Endothelial cell of umbilical vein (primary cell): Measurements from ENCODE around the gene GATAD1. TPM values are rescaled to one million over a fixed set of nuclear protein-coding genes. Genes with fewer than 3 reads are reported as not detected.

Experiments used
- BruUV-seq: library from RNA; stranded (reverse); fragments of 400-500 nt; replicated peaks from 2 replicates; lab custom pipeline; 2021; lab: Mats Ljungman, UMichigan
- CTCF ChIA-PET: fragments of 300-600, 350-600 bp; sonication (Branson Sonifier 250); formaldehyde crosslinking; loops from one replicate; lab custom pipeline; 2021; ENCODE audit warnings: antibody characterized with exemption, inconsistent platforms; lab: Charles Lee
- POLR2A ChIA-PET: fragments of 300-600, 350-600 bp; sonication (Branson Sonifier 250); formaldehyde crosslinking; loops from one replicate; lab custom pipeline; 2021; ENCODE audit warnings: antibody characterized with exemption, inconsistent platforms; lab: Charles Lee
- DNase-seq: peaks from one replicate; pipeline ENCODE4 v3.0.0-alpha.2; 2011; ENCODE audit warnings: low read depth, low spot score
- FAIRE-seq: peaks from 2 replicates; lab custom pipeline; 2011; peaks lifted over from hg19 to GRCh38; lab: Jason Lieb, UNC
- H2AFZ ChIP-seq: 2 replicates; pipeline ENCODE4 v1.6.0; 2012; ENCODE audit warnings: low read depth, low read length, control low read depth, inconsistent platforms
- H3K27ac ChIP-seq: 2 replicates; pipeline ENCODE4 v1.5.1; 2011; ENCODE audit warnings: low read depth, mild to moderate bottlenecking, control low read depth, low read length, moderate library complexity; ENCODE audit not compliant: insufficient read depth
- H3K27me3 ChIP-seq, 2 experiments: 2 replicates each; pipeline versions ENCODE4 v1.6.0 to v1.6.1; 2011; ENCODE audit warnings: low read length in 2 of 2, mixed read lengths in 1 of 2; ENCODE audit not compliant: control insufficient read depth in 2 of 2, insufficient read depth in 2 of 2
- H3K36me3 ChIP-seq, 2 experiments: 2 replicates in 1 of 2; 3 replicates in 1 of 2; pipeline ENCODE4 v1.5.1; 2011; ENCODE audit warnings: low read length in 2 of 2, mild to moderate bottlenecking in 1 of 2, moderate library complexity in 1 of 2; ENCODE audit not compliant: control insufficient read depth in 2 of 2, insufficient read depth in 2 of 2; ENCODE audit errors: extremely low read depth in 1 of 2
- H3K4me1 ChIP-seq: 3 replicates; pipeline ENCODE4 v1.5.1; 2011; ENCODE audit warnings: mild to moderate bottlenecking, low read length; ENCODE audit not compliant: control insufficient read depth, insufficient read depth; ENCODE audit errors: extremely low read depth
- H3K4me2 ChIP-seq: 2 replicates; pipeline ENCODE4 v1.6.1; 2011; ENCODE audit warnings: low read length, control low read depth, mixed read lengths; ENCODE audit not compliant: insufficient read depth
- H3K4me3 ChIP-seq, 3 experiments: fragments of 200-600 bp in 1 of 3; sonication (generic), shearing (Covaris generic) in 1 of 3; replicated peaks in 1 of 3; 2 replicates each; pipeline ENCODE4 v1.5.1; 2011 to 2016; ENCODE audit warnings: control low read depth in 3 of 3, low read length in 3 of 3, mild to moderate bottlenecking in 2 of 3, inconsistent platforms in 1 of 3, low read depth in 1 of 3, moderate library complexity in 1 of 3; ENCODE audit not compliant: insufficient read depth in 1 of 3
- H3K79me2 ChIP-seq: 2 replicates; pipeline ENCODE4 v1.6.0; 2012; ENCODE audit warnings: low read length, inconsistent platforms; ENCODE audit not compliant: control insufficient read depth, insufficient read depth
- H3K9ac ChIP-seq: replicated peaks from 2 replicates; pipeline ENCODE3; 2011; ENCODE audit warnings: low read length, control low read depth; ENCODE audit not compliant: insufficient read depth; ENCODE audit errors: extremely low read depth
- H3K9me1 ChIP-seq: replicated peaks from 3 replicates; pipeline ENCODE4 v1.6.0; 2011; ENCODE audit warnings: mild to moderate bottlenecking, low read length; ENCODE audit not compliant: control insufficient read depth, insufficient read depth; ENCODE audit errors: extremely low read depth
- H3K9me3 ChIP-seq: replicated peaks from 2 replicates; pipeline ENCODE4 v1.5.1; 2012; ENCODE audit warnings: low read length, inconsistent platforms; ENCODE audit not compliant: control insufficient read depth, insufficient read depth
- H4K20me1 ChIP-seq: replicated peaks from 2 replicates; pipeline ENCODE3; 2011; ENCODE audit warnings: mild to moderate bottlenecking, low read length; ENCODE audit not compliant: control insufficient read depth, insufficient read depth; ENCODE audit errors: extremely low read depth
- CTCF ChIP-seq, 2 donors: IDR thresholded peaks; 1 replicate in 1 of 2; 2 replicates in 1 of 2; pipeline ENCODE4 v1.5.1; 2011; ENCODE audit warnings: low read length in 2 of 2, mild to moderate bottlenecking in 2 of 2, moderate library complexity in 2 of 2, control low read depth in 1 of 2, inconsistent platforms in 1 of 2, low read depth in 1 of 2; ENCODE audit not compliant: insufficient read depth in 1 of 2; ENCODE audit errors: extremely low read depth in 1 of 2
- EZH2 ChIP-seq: IDR thresholded peaks from 2 replicates; pipeline ENCODE4 v1.6.1; 2012; ENCODE audit warnings: borderline replicate concordance, low read depth, mild to moderate bottlenecking, moderate library complexity, low read length, inconsistent platforms; ENCODE audit not compliant: severe bottlenecking
- FOS ChIP-seq: IDR thresholded peaks from 2 replicates; pipeline ENCODE4 v1.6.1; 2011; ENCODE audit warnings: mild to moderate bottlenecking, low read length, moderate library complexity, borderline replicate concordance; ENCODE audit not compliant: insufficient read depth
- GATA2 ChIP-seq: IDR thresholded peaks from 2 replicates; pipeline ENCODE4 v1.7.0; 2011; ENCODE audit warnings: low read depth, mild to moderate bottlenecking, moderate library complexity, mixed read lengths, low read length; ENCODE audit not compliant: insufficient read length, insufficient read depth
- JUN ChIP-seq: IDR thresholded peaks from 2 replicates; pipeline ENCODE4 v1.6.1; 2011; ENCODE audit warnings: borderline replicate concordance, low read depth; ENCODE audit not compliant: insufficient read length, insufficient read depth
- MYC ChIP-seq: IDR thresholded peaks from one replicate; pipeline ENCODE4 v1.6.1; 2011; ENCODE audit warnings: mild to moderate bottlenecking, low read depth, low read length
- POLR2A ChIP-seq: IDR thresholded peaks from 2 replicates; pipeline ENCODE4 v1.6.1; 2012; ENCODE audit warnings: low read depth, mild to moderate bottlenecking, control low read depth, low read length
- POLR2AphosphoS5 ChIP-seq: IDR thresholded peaks from 2 replicates; pipeline ENCODE4 v1.6.1; 2012; ENCODE audit warnings: low read depth, mild to moderate bottlenecking, control low read depth, low read length, moderate library complexity; ENCODE audit not compliant: insufficient read depth
- dilution Hi-C: fragments of 300-500 bp; cut with MboI; formaldehyde crosslinking; loops from one replicate; pipeline ENCODE4 v1.15.0; 2019; ENCODE audit warnings: low sequenced_read_pairs; ENCODE audit not compliant: extremely low pct_ligation_motif_present
- intact Hi-C: fragments of 100-400 bp; cut with micrococcal nuclease; formaldehyde crosslinking; loops from one replicate; pipeline ENCODE4 v1.10.0; 2022
- polyA plus RNA-seq, 4 experiments: library from polyadenylated mRNA; depleted of rRNA in 3 of 4; stranded (reverse) in 3 of 4; unstranded in 1 of 4; fragments of >200 nt; gene quantifications; 2 replicates each; pipeline versions ENCODE4 v1.2.1 to v1.2.3, GENCODE V29; 2011 to 2012; ENCODE audit warnings: missing spikeins in 1 of 4
- total RNA-seq: library from RNA; stranded (reverse); gene quantifications from 2 replicates; pipeline ENCODE4 v1.2.3, GENCODE V29; 2021

The GATAD1 gene
- total and polyA plus RNA-seq, 2 donors (not counting 3 experiments of a cell fraction or from before 2014, with no cell fraction given), result 13.7 to 28.9 TPM

DNA sequence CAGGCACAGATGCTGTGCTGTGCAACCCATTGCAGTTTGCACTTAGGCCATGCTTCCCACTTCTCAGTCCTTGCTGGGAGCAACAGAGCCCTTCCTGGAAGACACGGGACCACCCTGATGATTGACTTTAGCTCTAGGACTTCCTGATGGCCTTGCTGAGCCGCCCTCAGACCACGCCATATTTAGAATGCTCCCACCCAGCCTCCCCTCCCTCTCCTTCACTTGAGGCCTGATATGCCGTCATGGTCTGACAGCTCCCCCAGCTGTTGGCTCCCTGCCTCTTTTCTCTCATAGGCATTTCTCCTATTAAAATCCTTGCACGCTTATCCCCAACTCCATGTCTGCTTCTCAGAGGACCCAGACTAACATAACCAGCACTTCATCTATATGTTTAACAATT is 29.4 kb upstream of the GATAD1 start:
- DNase-seq (no peak), FAIRE-seq (no peak)
- no peak overlapping the region for H3K27ac ChIP-seq
- CTCF ChIA-PET, result no interaction called here
- H2AFZ ChIP-seq, result no peak overlapping the region
- no peaks in the 10 kb centered on the region for H3K36me3 ChIP-seq
- dilution Hi-C loops, result no loop called here
- TF ChIP-seq POLR2A (no peak), CTCF (IDR thresholded peaks at IDR 0.05; ENCODE audit: extremely low read depth in 1 of 2, insufficient read depth in 1 of 2, low read depth in 1 of 2, low read length in 2 of 2) (no peak), GATA2 (no peak), JUN (no peak), MYC (no peak), POLR2AphosphoS5 (no peak), EZH2 (no peak), FOS (no peak)
- no peak overlapping the region for H3K9ac ChIP-seq
- POLR2A ChIA-PET, result no interaction called here
- no TSS peak for BruUV-seq
- no peaks in the 10 kb centered on the region for H3K79me2 ChIP-seq
- no peak overlapping the region for H3K4me2 ChIP-seq
- no peaks in the 10 kb centered on the region for H3K9me1 ChIP-seq
- H3K4me3 ChIP-seq, result no peak overlapping the region
- peaks cover 5 to 10% of the 10 kb centered on the region in 2 experiments for H3K27me3 ChIP-seq
- no peaks in the 10 kb centered on the region for H4K20me1 ChIP-seq
- no peaks in the 10 kb centered on the region for H3K9me3 ChIP-seq
- no peaks in the 10 kb centered on the region for H3K4me1 ChIP-seq
- intact Hi-C loops, result no loop called here
